Stimulated activated naive CD4-positive, alpha-beta T cell (primary cell): ENCODE data around the gene TBC1D9.
"Not testable (repeated sequence)": the region's sequence is repeated elsewhere in the genome, so short reads cannot be mapped to it uniquely, and the experiment has no call there.

ENCODE experiments used
- DNase-seq, 6 experiments: peaks; one replicate each; lab custom pipeline; 2025; lab: John Stamatoyannopoulos, UW

TBC1D9 gene

GRCh38 chr4:140753329-140753728, 2.9 kb downstream of the TBC1D9 start:
- no peak for DNase-seq

DNA sequence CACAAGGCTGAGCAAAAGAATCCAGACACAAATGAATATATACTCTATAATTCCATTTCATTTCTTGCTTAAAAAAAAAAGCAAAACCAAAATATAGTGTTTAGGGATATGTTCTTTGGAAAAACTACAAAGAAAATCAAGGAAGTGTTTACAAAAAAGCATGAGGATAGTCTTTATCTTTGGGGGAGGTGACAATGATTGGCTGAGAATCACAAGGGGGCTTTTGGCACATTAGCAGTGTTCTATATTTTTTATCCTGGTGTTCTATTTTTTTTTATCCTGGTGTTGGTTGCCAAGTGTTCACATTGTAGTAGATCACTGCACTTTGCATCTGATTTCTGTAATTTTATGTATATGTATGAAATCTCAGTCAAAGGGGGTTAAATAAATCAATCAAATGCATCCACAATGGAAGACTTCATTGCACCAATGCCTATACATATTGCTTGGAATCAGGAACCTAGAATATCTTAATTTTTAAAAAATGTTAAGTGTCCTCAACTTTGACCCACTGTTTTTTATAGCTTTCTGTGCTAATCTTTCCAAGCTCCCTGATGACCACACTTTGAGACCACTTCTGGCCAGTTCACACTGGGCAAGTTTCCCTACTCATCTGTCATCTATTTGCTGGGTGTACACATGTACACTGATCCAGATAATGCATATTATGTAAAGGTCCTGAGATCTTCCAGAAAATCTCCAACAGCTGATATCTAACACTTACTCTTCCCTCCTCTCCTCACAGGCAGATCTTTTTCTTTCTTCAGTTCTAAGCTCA, 3.7 kb downstream of the TBC1D9 start:
- no peak for DNase-seq

DNA sequence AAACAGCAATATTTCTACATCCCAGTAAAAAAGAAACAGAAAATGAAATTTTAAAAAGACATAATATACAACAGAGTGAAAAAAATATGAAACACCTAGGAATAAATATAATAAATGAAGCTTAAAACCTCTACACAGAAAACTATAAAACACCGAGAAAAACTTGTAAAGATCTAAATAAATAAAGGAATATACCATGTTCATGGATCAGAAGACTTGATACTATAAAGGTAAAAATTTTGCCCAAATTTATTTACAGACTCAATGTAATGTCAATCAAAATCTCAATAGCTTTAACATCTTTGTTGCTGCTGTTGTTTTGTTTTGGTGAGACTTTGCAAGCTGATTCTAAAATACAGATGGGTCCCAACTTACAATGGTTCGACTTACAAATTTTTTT, 5.7 kb downstream of the TBC1D9 start:
- no peak for DNase-seq

DNA sequence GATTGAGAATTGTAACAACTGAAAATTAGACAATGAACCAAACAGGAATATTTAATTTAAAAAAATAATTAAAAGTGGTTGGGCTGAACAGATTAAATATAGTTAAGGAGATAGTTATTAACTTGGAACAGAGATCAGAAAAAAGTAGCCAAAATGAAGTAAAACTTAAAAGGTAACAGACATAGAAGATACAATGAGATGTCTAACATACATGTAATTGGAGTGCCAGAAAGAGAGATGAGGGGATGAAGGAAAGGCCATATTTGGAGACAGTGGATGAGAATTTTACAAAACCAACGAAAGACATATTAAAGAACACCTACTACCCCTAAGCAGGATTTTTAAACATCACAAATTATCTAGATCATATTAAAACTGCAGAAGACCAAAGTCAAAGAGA, 8.0 kb downstream of the TBC1D9 start:
- no peak for DNase-seq

DNA sequence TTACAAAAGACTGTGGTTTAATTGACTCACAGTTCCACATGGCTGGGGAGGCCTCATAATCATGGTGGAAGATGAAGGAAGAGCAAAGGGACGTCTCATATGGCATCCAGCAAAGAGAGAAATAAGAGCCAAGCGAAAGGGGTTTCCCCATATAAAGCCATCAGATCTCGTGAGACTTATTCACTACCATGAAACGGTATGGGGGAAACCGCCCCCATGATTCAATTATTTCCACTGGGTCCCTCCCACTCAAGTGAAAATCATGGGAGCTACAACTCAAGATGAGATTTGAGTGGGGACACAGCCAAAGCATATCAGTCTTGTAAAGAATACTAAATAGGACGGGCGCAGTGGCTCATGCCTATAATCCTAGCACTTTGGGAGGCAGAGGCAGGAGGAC, 9.6 kb downstream of the TBC1D9 start:
- not testable (repeated sequence) for DNase-seq

DNA sequence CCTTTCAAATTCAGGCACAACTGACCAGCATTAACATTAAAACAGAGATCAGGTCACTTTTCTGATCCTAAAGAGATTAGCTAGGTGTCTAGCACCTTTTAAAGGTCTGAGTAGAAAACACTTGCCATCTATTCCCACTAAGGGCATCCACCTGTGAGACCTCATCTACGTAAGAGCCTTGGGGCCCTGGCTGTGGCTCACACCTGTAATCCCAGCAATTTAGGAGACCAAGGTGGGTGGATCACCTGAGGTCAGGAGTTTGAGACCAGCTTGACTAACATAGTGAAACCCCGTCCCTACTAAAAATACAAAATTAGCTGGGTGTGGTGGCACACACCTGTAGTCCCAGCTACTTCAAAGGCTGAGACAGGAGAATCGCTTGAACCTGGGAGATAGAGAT, 11.8 kb downstream of the TBC1D9 start:
- DNase-seq: no peak

- DNase-seq: no peak
Measured at GRCh38 chr4:140743194-140743931, 12.8 kb downstream of the TBC1D9 start.

DNA sequence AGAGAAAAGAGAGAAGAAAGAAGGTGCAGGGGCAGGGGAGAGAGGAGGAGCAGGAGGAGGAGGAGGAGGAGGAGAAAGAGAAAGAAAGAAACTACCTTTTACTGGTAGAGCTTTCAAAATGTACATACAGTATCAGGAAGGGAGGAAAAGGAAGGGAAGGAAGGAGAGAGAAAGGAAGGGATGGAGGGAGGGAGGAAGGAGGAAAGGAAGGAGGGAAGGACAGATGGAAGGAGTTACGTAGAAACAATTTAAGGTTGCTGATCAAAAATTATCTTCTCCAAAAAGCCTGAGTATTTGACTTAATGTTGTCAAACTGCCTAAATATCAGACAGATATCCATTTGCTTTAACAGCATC, 13.4 kb downstream of the TBC1D9 start:
- DNase-seq: no peak

- DNase-seq: no peak
Measured at GRCh38 chr4:140740906-140741670, 15.1 kb downstream of the TBC1D9 start.

DNA sequence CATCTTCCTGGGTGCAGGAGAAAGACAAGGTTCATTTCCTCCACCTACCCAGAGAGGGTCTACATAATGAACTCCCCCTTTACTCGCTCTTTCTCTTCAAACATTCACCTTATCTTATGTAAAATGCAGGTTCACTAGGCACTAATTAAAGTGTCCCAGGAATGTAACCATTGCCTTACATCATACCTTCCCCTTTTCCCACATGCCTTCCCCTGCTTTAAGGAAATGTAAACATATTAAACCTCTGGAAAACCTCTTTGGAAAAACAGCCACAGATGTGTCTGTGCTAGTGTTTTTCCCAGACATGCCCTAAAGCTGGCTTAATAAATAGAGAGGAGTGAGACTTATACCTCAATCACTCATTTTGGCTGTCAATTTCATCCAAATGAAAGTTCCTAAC, 15.8 kb downstream of the TBC1D9 start:
- DNase-seq: no peak

DNA sequence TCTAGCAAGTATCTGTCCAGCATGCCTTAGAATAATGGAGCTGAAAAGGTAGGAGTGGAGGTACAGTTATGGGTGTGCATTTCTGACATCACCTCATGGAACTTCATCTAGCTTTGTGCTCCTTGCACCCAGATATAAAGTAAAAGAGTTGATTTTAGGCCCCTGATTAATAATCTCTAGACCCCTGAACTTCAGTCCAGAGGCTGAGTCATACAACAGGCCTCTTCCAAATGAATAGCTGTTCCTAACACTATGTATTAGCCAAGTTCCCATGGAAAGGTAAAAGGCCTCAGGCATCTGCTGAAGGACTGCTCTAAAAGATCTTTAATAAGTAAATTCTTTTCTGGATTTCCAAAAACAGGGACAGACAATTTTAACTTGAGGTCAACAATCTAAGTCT, 16.2 kb downstream of the TBC1D9 start:
- DNase-seq: no peak

- DNase-seq: no peak
Measured at GRCh38 chr4:140738139-140738538, 18.0 kb downstream of the TBC1D9 start.

DNA sequence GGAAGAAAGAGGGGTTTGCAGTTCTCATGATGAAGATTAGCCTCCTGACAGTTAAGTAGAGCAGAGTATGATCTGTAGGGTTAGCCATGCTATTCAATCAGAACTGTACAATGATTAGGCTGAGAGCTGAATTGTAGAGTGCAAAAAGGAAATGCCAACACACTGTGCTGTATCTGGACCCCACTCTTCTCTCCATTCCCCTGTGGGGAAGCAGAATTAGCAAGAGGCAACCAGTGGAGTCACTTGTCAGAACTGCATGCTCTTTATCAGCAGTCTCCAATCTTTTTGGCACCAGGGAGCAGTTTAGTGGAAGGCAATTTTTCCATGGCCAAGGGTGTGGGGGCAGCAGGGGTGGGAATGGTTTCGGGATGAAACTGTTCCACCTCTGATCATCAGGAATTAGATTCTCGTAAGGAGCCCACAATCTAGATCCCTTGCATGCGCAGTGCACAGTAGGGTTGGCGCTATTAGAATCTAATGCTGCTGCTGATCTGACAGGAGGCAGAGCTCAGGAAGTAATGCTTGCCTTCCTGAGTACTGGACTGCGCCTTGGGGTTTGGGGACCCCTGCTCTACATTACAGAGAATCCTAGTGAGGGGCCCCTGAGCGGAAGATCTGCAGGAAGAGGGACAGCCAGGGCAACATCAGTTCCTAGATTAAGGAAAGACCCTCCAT, 19.4 kb downstream of the TBC1D9 start:
- DNase-seq: no peak

DNA sequence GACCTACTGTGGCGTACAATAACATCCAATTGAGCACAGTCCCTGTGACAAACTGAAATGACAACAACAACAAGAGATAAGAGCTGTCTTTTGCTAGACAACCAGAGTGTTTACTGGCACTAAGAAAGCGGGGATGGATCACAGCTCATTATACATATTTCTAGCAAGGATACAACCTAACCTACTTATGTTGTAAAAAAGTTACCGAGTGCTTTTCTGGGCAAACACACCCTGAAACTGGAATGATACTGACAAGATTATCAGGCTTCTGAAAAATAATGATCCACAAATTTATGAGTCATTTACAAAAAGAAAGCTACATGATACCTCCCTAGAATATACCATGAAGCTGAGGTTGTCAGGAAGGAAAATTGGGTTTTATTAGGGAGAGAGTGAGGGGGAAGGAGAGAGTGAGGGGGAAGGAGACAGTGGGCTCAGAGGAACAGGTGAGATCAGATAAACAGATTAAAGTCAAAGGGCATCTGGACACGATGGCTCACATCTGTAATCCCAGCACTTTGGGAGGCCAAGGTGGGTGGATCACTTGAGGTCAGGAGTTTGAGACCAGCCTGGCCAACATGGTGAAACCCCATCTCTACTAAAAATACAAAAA, 20.3 kb downstream of the TBC1D9 start:
- DNase-seq: no peak

- DNase-seq: no peak
Measured at GRCh38 chr4:140735317-140735716, 20.9 kb downstream of the TBC1D9 start.

DNA sequence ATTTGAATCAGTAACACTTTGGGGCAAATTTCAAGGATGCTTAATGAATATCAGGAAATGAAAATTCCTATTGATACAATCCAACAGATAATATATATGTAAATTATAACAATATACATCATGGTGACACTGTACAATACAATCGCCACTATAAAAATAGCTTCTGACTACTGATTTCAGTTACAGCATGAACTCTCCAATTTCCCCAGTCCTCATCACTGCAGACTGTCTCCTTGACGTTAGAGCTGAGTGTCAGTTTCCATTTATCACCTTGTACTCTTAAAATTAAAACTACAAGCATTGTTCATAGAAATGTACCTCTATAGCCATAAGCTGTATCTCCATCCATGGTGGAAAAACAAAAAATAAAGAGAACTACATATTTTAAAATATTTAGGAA, 23.4 kb downstream of the TBC1D9 start:
- no peak for DNase-seq

- no peak for DNase-seq
Measured at GRCh38 chr4:140729344-140730049, 26.7 kb downstream of the TBC1D9 start.

- no peak for DNase-seq
Measured at GRCh38 chr4:140726776-140727500, 29.2 kb downstream of the TBC1D9 start.

DNA sequence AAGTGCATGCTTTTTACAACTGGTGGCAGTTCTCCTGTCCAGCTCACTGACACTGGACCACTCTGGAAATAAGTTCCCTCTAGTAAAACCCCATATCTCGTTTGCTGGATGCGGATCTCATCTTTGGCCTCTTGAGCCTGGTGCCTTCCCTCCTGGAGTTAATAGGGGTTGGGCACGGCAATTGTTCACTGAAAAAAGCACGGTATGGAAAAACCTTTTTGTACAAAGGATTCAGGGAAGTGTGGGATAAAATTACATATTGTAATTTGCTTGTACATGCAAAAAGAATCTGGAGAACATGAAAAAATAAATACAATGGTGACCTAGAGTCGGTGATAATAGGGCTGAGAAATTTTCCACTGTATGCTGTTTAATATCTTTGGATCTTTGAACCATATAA, 30.6 kb downstream of the TBC1D9 start:
- DNase-seq: no peak

DNA sequence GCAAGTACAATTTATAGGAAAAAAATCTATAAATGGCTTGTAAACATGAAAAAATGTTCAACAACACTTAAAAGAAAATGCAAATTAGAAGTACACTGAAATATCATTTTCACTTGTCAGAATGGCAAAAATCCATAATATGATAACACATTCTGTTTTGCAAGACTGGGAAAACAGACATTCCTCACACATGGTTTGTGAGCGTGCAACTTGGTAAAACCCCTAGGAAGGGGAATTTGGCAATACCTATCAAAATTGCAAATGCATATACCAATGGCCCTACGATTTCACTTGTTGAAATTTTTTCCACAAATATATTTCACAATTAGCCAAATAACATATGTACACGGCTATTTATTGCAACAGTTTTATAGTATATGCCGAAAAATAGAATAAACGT, 31.4 kb downstream of the TBC1D9 start:
- no peak for DNase-seq
